HEK293 (cell line): ENCODE results near the gene JAGN1.
A peak's percentile ranks its signal among the peaks of the same experiment; 100 is the strongest.

ENCODE experiments used
- BCL11A ChIP-seq: fragments of 450-650 bp; formaldehyde crosslinking; IDR thresholded peaks from 2 replicates; pipeline ENCODE4 v1.5.1; 2016; ENCODE audit warnings: low read depth, missing biosample characterization, missing genetic modification characterization
- GLIS1 ChIP-seq: fragments of 450-650 bp; formaldehyde crosslinking; IDR thresholded peaks from 2 replicates; pipeline ENCODE4 v1.5.1; 2016; ENCODE audit warnings: missing biosample characterization, missing genetic modification characterization
- KLF7 ChIP-seq: fragments of 450-650 bp; formaldehyde crosslinking; IDR thresholded peaks from 2 replicates; pipeline ENCODE4 v1.5.1; 2016; ENCODE audit warnings: missing biosample characterization, missing genetic modification characterization, borderline replicate concordance
- KLF9 ChIP-seq: fragments of 450-650 bp; formaldehyde crosslinking; IDR thresholded peaks from 2 replicates; pipeline ENCODE4 v1.5.1; 2016; ENCODE audit warnings: missing biosample characterization, missing genetic modification characterization, low read depth
- MZF1 ChIP-seq: fragments of 450-650 bp; formaldehyde crosslinking; IDR thresholded peaks from 2 replicates; pipeline ENCODE4 v1.5.1; 2017; ENCODE audit warnings: missing biosample characterization, missing genetic modification characterization, borderline replicate concordance
- SP3 ChIP-seq: fragments of 450-650 bp; formaldehyde crosslinking; IDR thresholded peaks from 2 replicates; pipeline ENCODE4 v1.5.1; 2016; ENCODE audit warnings: missing biosample characterization, missing genetic modification characterization
- ZFHX2 ChIP-seq: fragments of 450-650 bp; formaldehyde crosslinking; conservative IDR thresholded peaks from 2 replicates; pipeline ENCODE4 v1.5.1; 2016; ENCODE audit warnings: missing biosample characterization, missing genetic modification characterization
- ZFP69B ChIP-seq: fragments of 450-650 bp; formaldehyde crosslinking; IDR thresholded peaks from 2 replicates; pipeline ENCODE4 v1.5.1; 2016; ENCODE audit warnings: missing biosample characterization, missing genetic modification characterization
- ZNF214 ChIP-seq: fragments of 450-650 bp; formaldehyde crosslinking; IDR thresholded peaks from 2 replicates; pipeline ENCODE4 v1.5.1; 2017; ENCODE audit warnings: missing biosample characterization, mild to moderate bottlenecking, missing genetic modification characterization, borderline replicate concordance
- ZNF341 ChIP-seq: fragments of 450-650 bp; formaldehyde crosslinking; IDR thresholded peaks from 2 replicates; pipeline ENCODE4; 2016; ENCODE audit warnings: low read depth, missing biosample characterization, missing genetic modification characterization
- ZNF394 ChIP-seq: fragments of 450-650 bp; formaldehyde crosslinking; IDR thresholded peaks from 2 replicates; pipeline ENCODE4 v1.5.1; 2016; ENCODE audit warnings: missing biosample characterization, missing genetic modification characterization, mild to moderate bottlenecking, moderate library complexity, borderline replicate concordance
- ZNF48 ChIP-seq: fragments of 450-650 bp; formaldehyde crosslinking; IDR thresholded peaks from 2 replicates; pipeline ENCODE4 v1.5.1; 2016; ENCODE audit warnings: missing biosample characterization, missing genetic modification characterization
- ZNF510 ChIP-seq: fragments of 450-650 bp; formaldehyde crosslinking; IDR thresholded peaks from 2 replicates; pipeline ENCODE4 v1.5.1; 2018; ENCODE audit warnings: mild to moderate bottlenecking, missing genetic modification characterization, missing biosample characterization; ENCODE audit not compliant: insufficient replicate concordance
- ZNF621 ChIP-seq: fragments of 450-650 bp; formaldehyde crosslinking; IDR thresholded peaks from 2 replicates; pipeline ENCODE4 v1.5.1; 2017; ENCODE audit warnings: missing biosample characterization, missing genetic modification characterization
- ZNF707 ChIP-seq: fragments of 450-650 bp; formaldehyde crosslinking; IDR thresholded peaks from 2 replicates; pipeline ENCODE4 v1.5.1; 2016; ENCODE audit warnings: missing biosample characterization, missing genetic modification characterization
- ZNF777 ChIP-seq: fragments of 450-650 bp; formaldehyde crosslinking; IDR thresholded peaks from 2 replicates; pipeline ENCODE4 v1.5.1; 2017; ENCODE audit warnings: missing biosample characterization, missing genetic modification characterization, borderline replicate concordance
- ZNF785 ChIP-seq: fragments of 450-650 bp; formaldehyde crosslinking; IDR thresholded peaks from 2 replicates; pipeline ENCODE4 v1.5.1; 2016; ENCODE audit warnings: missing biosample characterization, missing genetic modification characterization
- TF ChIP-seq, protein P1 (sequence below): fragments of 450-650 bp; formaldehyde crosslinking; IDR thresholded peaks from 2 replicates; pipeline ENCODE4 v1.5.1; 2016; ENCODE audit warnings: missing biosample characterization, missing genetic modification characterization, low read depth
- TF ChIP-seq, protein P2 (sequence below): fragments of 450-650 bp; formaldehyde crosslinking; IDR thresholded peaks from 2 replicates; pipeline ENCODE4 v1.5.1; 2016; ENCODE audit warnings: missing biosample characterization, missing genetic modification characterization
- TF ChIP-seq, protein P3 (sequence below): fragments of 450-650 bp; formaldehyde crosslinking; IDR thresholded peaks from 2 replicates; pipeline ENCODE4 v1.5.1; 2016; ENCODE audit warnings: missing biosample characterization, missing genetic modification characterization
- TF ChIP-seq, protein P4 (sequence below): fragments of 450-650 bp; formaldehyde crosslinking; IDR thresholded peaks from 2 replicates; pipeline ENCODE4 v1.5.1; 2017; ENCODE audit warnings: missing biosample characterization, missing genetic modification characterization
- TF ChIP-seq, protein P5 (sequence below): fragments of 450-650 bp; formaldehyde crosslinking; IDR thresholded peaks from 2 replicates; pipeline ENCODE4 v1.5.1; 2016; ENCODE audit warnings: missing biosample characterization, missing genetic modification characterization, borderline replicate concordance
- TF ChIP-seq, protein P6 (sequence below): fragments of 450-650 bp; formaldehyde crosslinking; IDR thresholded peaks from 2 replicates; pipeline ENCODE4 v1.5.1; 2016; ENCODE audit warnings: missing biosample characterization, missing genetic modification characterization

The JAGN1 gene

DNA sequence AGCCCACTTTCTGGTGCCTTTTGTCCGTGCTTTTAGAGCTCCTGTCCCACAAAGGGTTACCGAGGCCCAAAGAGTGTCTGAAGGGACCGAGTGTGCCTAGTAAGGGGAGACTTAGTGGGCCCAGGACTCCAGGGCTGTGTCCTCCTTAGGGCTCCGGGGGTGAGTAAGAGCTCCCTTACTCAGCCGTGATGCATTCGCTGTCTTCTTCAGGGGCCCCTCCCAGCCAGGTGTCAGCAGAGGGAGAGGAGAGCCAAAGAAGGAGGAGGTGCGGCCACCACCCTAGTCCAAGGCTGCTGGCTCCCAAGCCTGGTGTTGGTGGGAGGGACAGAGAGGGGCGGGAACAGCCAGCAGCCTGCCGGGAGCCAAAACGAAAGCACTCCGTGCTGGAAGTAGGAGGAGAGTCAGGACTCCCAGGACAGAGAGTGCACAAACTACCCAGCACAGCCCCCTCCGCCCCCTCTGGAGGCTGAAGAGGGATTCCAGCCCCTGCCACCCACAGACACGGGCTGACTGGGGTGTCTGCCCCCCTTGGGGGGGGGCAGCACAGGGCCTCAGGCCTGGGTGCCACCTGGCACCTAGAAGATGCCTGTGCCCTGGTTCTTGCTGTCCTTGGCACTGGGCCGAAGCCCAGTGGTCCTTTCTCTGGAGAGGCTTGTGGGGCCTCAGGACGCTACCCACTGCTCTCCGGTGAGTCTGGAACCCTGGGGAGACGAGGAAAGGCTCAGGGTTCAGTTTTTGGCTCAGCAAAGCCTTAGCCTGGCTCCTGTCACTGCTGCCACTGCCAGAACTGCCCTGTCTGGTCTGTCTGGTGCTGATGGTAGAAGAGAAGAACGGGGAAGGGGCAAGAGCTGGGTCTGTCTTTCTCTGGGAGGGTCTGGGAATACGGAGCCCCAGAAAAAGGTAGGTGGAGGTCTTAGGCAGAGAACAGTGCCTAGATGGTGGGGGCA, 26.6 kb downstream of the JAGN1 start, which contains the start of gene IL17RC (continued):
- TF ChIP-seq ZNF777 (tag by site-specific recombination) (no peak), GLIS1 (tag by site-specific recombination) (peak; percentile 70), ZNF785 (no peak), MZF1 (tag by site-specific recombination) (no peak), KLF7 (tag by site-specific recombination) (no peak), ZNF48 (tag by site-specific recombination) (no peak), ZNF214 (no peak), ZNF394 (tag by site-specific recombination) (no peak), ZNF621 (no peak), SP3 (peak; percentile 83), ZFHX2 (tag by site-specific recombination) (peak; percentile 90), ZNF707 (tag by site-specific recombination) (no peak), ZNF341 (tag by site-specific recombination) (peak; percentile 100), ZNF510 (no peak), KLF9 (tag by site-specific recombination) (peak; percentile 83), BCL11A (tag by site-specific recombination) (no peak), ZFP69B (tag by site-specific recombination) (peak; percentile 79)
- TF ChIP-seq, protein P1, sequence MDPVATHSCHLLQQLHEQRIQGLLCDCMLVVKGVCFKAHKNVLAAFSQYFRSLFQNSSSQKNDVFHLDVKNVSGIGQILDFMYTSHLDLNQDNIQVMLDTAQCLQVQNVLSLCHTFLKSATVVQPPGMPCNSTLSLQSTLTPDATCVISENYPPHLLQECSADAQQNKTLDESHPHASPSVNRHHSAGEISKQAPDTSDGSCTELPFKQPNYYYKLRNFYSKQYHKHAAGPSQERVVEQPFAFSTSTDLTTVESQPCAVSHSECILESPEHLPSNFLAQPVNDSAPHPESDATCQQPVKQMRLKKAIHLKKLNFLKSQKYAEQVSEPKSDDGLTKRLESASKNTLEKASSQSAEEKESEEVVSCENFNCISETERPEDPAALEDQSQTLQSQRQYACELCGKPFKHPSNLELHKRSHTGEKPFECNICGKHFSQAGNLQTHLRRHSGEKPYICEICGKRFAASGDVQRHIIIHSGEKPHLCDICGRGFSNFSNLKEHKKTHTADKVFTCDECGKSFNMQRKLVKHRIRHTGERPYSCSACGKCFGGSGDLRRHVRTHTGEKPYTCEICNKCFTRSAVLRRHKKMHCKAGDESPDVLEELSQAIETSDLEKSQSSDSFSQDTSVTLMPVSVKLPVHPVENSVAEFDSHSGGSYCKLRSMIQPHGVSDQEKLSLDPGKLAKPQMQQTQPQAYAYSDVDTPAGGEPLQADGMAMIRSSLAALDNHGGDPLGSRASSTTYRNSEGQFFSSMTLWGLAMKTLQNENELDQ (tag by site-specific recombination) = no peak
- TF ChIP-seq, protein P2, sequence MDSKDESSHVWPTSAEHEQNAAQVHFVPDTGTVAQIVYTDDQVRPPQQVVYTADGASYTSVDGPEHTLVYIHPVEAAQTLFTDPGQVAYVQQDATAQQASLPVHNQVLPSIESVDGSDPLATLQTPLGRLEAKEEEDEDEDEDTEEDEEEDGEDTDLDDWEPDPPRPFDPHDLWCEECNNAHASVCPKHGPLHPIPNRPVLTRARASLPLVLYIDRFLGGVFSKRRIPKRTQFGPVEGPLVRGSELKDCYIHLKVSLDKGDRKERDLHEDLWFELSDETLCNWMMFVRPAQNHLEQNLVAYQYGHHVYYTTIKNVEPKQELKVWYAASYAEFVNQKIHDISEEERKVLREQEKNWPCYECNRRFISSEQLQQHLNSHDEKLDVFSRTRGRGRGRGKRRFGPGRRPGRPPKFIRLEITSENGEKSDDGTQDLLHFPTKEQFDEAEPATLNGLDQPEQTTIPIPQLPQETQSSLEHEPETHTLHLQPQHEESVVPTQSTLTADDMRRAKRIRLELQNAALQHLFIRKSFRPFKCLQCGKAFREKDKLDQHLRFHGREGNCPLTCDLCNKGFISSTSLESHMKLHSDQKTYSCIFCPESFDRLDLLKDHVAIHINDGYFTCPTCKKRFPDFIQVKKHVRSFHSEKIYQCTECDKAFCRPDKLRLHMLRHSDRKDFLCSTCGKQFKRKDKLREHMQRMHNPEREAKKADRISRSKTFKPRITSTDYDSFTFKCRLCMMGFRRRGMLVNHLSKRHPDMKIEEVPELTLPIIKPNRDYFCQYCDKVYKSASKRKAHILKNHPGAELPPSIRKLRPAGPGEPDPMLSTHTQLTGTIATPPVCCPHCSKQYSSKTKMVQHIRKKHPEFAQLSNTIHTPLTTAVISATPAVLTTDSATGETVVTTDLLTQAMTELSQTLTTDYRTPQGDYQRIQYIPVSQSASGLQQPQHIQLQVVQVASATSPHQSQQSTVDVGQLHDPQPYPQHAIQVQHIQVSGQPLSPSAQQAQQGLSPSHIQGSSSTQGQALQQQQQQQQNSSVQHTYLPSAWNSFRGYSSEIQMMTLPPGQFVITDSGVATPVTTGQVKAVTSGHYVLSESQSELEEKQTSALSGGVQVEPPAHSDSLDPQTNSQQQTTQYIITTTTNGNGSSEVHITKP (tag by site-specific recombination) = no peak
- TF ChIP-seq, protein P3, sequence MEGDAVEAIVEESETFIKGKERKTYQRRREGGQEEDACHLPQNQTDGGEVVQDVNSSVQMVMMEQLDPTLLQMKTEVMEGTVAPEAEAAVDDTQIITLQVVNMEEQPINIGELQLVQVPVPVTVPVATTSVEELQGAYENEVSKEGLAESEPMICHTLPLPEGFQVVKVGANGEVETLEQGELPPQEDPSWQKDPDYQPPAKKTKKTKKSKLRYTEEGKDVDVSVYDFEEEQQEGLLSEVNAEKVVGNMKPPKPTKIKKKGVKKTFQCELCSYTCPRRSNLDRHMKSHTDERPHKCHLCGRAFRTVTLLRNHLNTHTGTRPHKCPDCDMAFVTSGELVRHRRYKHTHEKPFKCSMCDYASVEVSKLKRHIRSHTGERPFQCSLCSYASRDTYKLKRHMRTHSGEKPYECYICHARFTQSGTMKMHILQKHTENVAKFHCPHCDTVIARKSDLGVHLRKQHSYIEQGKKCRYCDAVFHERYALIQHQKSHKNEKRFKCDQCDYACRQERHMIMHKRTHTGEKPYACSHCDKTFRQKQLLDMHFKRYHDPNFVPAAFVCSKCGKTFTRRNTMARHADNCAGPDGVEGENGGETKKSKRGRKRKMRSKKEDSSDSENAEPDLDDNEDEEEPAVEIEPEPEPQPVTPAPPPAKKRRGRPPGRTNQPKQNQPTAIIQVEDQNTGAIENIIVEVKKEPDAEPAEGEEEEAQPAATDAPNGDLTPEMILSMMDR (tag by site-specific recombination) = no peak; the same call in 1 of the 2 replicates
- TF ChIP-seq, protein P4, sequence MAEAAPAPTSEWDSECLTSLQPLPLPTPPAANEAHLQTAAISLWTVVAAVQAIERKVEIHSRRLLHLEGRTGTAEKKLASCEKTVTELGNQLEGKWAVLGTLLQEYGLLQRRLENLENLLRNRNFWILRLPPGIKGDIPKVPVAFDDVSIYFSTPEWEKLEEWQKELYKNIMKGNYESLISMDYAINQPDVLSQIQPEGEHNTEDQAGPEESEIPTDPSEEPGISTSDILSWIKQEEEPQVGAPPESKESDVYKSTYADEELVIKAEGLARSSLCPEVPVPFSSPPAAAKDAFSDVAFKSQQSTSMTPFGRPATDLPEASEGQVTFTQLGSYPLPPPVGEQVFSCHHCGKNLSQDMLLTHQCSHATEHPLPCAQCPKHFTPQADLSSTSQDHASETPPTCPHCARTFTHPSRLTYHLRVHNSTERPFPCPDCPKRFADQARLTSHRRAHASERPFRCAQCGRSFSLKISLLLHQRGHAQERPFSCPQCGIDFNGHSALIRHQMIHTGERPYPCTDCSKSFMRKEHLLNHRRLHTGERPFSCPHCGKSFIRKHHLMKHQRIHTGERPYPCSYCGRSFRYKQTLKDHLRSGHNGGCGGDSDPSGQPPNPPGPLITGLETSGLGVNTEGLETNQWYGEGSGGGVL (tag by site-specific recombination) = peak; percentile 78
- TF ChIP-seq, protein P5, sequence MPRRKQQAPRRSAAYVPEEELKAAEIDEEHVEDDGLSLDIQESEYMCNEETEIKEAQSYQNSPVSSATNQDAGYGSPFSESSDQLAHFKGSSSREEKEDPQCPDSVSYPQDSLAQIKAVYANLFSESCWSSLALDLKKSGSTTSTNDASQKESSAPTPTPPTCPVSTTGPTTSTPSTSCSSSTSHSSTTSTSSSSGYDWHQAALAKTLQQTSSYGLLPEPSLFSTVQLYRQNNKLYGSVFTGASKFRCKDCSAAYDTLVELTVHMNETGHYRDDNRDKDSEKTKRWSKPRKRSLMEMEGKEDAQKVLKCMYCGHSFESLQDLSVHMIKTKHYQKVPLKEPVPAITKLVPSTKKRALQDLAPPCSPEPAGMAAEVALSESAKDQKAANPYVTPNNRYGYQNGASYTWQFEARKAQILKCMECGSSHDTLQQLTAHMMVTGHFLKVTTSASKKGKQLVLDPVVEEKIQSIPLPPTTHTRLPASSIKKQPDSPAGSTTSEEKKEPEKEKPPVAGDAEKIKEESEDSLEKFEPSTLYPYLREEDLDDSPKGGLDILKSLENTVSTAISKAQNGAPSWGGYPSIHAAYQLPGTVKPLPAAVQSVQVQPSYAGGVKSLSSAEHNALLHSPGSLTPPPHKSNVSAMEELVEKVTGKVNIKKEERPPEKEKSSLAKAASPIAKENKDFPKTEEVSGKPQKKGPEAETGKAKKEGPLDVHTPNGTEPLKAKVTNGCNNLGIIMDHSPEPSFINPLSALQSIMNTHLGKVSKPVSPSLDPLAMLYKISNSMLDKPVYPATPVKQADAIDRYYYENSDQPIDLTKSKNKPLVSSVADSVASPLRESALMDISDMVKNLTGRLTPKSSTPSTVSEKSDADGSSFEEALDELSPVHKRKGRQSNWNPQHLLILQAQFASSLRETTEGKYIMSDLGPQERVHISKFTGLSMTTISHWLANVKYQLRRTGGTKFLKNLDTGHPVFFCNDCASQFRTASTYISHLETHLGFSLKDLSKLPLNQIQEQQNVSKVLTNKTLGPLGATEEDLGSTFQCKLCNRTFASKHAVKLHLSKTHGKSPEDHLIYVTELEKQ (tag by site-specific recombination) = no peak
- TF ChIP-seq, protein P6, sequence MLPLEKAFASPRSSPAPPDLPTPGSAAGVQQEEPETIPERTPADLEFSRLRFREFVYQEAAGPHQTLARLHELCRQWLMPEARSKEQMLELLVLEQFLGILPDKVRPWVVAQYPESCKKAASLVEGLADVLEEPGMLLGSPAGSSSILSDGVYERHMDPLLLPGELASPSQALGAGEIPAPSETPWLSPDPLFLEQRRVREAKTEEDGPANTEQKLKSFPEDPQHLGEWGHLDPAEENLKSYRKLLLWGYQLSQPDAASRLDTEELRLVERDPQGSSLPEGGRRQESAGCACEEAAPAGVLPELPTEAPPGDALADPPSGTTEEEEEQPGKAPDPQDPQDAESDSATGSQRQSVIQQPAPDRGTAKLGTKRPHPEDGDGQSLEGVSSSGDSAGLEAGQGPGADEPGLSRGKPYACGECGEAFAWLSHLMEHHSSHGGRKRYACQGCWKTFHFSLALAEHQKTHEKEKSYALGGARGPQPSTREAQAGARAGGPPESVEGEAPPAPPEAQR (tag by site-specific recombination) = no peak
